ENCODE data around the gene GABPB2.

GABPB2 gene

DNA sequence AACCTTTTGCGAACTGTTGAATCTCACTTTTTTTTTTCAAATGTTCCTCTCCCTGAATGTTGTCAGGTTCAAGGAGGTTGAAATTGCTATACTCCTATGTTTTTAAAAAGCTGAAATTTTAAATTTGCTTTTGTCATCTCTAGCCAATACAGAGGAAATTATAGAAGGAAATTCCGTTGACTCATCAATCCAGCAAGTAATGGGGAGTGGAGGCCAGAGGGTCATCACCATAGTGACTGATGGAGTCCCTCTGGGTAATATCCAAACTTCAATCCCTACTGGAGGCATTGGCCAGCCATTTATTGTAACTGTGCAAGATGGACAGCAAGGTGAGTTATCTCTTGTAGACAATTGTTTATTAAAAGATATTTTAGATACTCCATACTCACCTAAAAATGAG lies 36.3 kb downstream of the GABPB2 start:
- H3K4me3 ChIP-seq (ENCODE audit: low read depth, low read length) = no peak overlapping the region
- TF ChIP-seq, protein P1, sequence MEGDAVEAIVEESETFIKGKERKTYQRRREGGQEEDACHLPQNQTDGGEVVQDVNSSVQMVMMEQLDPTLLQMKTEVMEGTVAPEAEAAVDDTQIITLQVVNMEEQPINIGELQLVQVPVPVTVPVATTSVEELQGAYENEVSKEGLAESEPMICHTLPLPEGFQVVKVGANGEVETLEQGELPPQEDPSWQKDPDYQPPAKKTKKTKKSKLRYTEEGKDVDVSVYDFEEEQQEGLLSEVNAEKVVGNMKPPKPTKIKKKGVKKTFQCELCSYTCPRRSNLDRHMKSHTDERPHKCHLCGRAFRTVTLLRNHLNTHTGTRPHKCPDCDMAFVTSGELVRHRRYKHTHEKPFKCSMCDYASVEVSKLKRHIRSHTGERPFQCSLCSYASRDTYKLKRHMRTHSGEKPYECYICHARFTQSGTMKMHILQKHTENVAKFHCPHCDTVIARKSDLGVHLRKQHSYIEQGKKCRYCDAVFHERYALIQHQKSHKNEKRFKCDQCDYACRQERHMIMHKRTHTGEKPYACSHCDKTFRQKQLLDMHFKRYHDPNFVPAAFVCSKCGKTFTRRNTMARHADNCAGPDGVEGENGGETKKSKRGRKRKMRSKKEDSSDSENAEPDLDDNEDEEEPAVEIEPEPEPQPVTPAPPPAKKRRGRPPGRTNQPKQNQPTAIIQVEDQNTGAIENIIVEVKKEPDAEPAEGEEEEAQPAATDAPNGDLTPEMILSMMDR (IDR thresholded peaks at IDR 0.05; ENCODE audit: low read depth, low read length, missing control alignments) = no peak
- DNase-seq (ENCODE audit: low read depth) = no peak

DNA sequence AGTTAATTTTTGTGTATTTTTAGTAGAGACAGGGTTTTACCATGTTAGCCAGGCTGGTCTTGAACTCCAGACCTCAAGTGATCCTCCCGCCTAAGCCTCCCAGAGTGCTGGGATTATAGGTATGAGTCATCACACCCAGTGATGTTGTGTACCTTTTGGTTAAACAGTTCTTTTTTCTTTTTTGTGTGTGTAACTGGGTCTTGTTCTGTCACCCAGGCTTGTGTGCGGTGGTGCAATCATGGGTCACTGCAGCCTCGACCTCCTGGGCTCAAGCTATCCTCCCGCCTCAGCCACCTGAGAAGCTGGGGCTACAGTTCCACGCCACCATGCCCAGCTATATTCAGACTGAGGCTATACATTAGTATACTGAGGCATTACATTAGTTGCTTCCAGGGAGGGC lies 37.8 kb downstream of the GABPB2 start:
- TF ChIP-seq, protein P1 (IDR thresholded peaks at IDR 0.05; ENCODE audit: low read depth, low read length, missing control alignments) = no peak
- no peak for DNase-seq (ENCODE audit: low read depth)
- H3K4me3 ChIP-seq (ENCODE audit: low read depth, low read length) = no peak overlapping the region

DNA sequence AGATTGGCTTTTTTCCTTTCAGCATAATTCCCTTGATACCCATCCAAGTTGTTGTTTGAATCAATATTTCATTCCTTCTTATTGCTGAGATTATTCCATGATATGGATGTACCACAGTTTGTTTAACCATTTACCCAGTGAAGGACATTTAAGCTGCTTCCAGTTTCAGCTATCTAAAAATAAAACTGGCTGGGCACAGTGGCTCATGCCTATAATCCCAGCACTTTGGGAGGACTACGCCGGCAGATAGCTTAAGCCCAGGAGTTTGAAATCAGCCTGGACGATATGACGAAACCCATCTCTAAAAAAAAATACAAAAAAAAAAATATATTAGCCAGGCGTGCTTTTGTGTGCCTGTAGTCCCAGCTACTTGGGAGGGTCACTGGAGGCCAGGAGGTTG lies 43.3 kb downstream of the GABPB2 start:
- DNase-seq (ENCODE audit: low read depth) = no peak
- H3K4me3 ChIP-seq (ENCODE audit: low read depth, low read length) = no peak overlapping the region
- TF ChIP-seq, protein P1 (IDR thresholded peaks at IDR 0.05; ENCODE audit: low read depth, low read length, missing control alignments) = no peak

DNA sequence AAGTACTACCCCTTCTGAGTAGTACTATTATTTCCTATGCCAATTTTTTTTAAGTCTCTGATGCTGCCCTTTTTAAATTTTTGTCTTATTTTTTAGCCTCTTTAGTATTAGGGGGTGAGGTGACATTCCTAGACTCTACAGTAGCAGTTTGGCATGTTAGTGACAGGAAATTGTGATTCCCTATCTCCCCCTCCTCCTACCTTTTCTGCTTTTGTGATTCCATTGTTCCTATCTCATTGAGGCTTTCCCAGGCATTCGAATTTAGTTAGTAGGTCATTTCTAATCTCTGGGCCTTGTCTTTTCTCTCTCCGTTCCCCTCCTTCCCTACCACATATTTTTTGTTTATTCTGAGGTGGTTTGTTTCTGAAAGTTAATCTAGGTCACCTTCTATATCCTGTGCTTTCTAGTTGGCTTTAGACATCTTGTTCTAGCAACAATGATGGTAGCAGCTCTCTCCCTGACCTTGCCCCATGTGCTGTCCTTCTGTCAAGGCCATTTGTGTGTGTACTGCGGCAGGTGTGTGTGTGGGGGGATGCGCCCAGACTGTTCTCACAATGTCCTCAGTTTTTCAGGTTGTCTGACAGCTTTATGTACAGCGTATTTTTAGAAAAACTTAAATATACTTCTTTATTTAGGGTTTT lies 54.3 kb downstream of the GABPB2 start:
- TF ChIP-seq, protein P1 (IDR thresholded peaks at IDR 0.05; ENCODE audit: low read depth, low read length, missing control alignments) = no peak
- DNase-seq (ENCODE audit: low read depth) = no peak
- no peak overlapping the region for H3K4me3 ChIP-seq (ENCODE audit: low read depth, low read length)

DNA sequence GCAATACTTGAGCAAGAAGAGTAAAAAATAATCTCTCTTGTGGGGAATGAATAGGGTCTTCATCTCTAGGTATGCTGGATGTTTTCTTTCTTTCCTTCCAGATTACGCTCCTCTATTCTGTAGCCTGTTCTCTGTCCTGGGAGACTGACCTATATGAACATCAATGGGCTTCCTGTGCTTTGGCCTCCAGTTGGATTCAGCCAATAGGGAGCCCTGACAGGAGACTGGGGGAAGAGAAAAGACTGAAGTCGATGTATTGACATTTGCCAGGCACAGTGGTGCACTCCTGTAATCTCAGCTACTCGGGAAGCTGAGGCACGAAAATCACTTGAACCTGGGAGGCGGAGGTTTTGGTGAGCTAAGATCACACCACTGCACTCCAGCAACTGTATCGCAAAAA lies 58.2 kb downstream of the GABPB2 start:
- H3K4me3 ChIP-seq (ENCODE audit: low read depth, low read length) = no peak overlapping the region
- DNase-seq (ENCODE audit: low read depth) = no peak
- TF ChIP-seq, protein P1 (IDR thresholded peaks at IDR 0.05; ENCODE audit: low read depth, low read length, missing control alignments) = no peak

DNA sequence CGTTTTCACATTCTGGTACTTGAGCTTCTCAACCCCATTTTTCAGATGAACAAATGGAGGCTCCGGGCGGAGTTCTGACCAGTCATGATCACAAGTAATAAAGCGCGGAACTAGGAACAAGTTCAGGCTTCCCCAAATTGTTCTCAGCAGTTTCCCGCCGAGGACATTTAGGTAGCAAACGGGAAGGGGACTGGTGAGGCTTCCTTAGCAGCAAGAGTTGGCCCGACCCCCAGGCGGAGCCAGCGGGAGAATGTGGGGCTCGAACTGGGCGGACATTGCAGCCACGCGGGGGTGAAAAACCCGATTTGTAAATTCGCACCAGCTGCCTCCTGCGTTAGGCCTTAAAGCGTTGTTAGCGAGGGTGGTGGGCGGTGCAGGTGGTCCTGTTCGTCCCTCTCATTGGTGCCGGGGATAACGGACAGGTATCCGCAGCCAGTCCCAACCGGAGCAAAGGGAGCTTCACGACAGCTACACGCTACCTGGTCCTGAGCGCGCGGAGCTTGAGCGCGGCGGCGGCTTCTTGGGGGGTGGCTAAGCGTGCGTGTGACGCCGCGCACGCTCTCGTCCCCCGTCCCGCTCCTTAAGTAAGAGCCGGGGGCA lies 60.5 kb downstream of the GABPB2 start:
- TF ChIP-seq, protein P1 (IDR thresholded peaks at IDR 0.05; ENCODE audit: low read depth, low read length, missing control alignments) = no peak
- H3K4me3 ChIP-seq (ENCODE audit: low read depth, low read length) = peak overlapping the region; percentile 6
- peak; percentile 56 for DNase-seq (ENCODE audit: low read depth)

All from GM12864 (cell line).